Activated naive CD8-positive, alpha-beta T cell treated with anti-CD3 and anti-CD28 coated beads, Interleukin-2, amount 10 ng/mL, durations not matched to agents 7 days and 5 days (primary cell): ENCODE data around the gene RYR1. TPM values are rescaled to one million over a fixed set of nuclear protein-coding genes. Genes with fewer than 3 reads are reported as not detected.

Source experiments
- ATAC-seq: fragments of 150-1000 bp; cut with Tn5 transposase; one replicate; pipeline ENCODE4 v1.10.0; 2021; ENCODE audit warnings: low read depth, moderate library complexity
- POLR2A ChIA-PET: fragments of 350-600 bp; sonication (Branson Sonifier 250); formaldehyde crosslinking; loops from one replicate; lab custom pipeline; 2021; ENCODE audit warnings: antibody characterized with exemption; lab: Charles Lee
- DNase-seq: peaks from one replicate; pipeline ENCODE4 v3.0.0; 2021
- H3K27ac Mint-ChIP-seq: one replicate; pipeline ENCODE4 v1.8.0; 2022; ENCODE audit warnings: mild to moderate bottlenecking, mixed read lengths
- H3K27me3 Mint-ChIP-seq: one replicate; pipeline ENCODE4 v1.8.0; 2022; ENCODE audit warnings: mild to moderate bottlenecking, moderate library complexity, mixed read lengths
- H3K36me3 Mint-ChIP-seq: one replicate; pipeline ENCODE4 v1.8.0; 2021; ENCODE audit warnings: mild to moderate bottlenecking, mixed read lengths
- H3K4me1 Mint-ChIP-seq: one replicate; pipeline ENCODE4 v1.8.0; 2021; ENCODE audit warnings: mixed read lengths
- H3K4me3 Mint-ChIP-seq: one replicate; pipeline ENCODE4 v1.8.0; 2022; ENCODE audit warnings: mild to moderate bottlenecking, moderate library complexity, mixed read lengths
- H3K9me3 Mint-ChIP-seq: one replicate; pipeline ENCODE4 v1.8.0; 2021; ENCODE audit warnings: mixed read lengths
- total RNA-seq, 2 experiments: library from RNA; stranded (reverse); gene quantifications; one replicate each; pipeline ENCODE4 v1.2.3, GENCODE V29; 2021

Gene RYR1
- total RNA-seq, 2 experiments from 2014 or later, result 2.9 to 3.5 TPM

- POLR2A ChIA-PET, result no interaction called here
- H3K27ac Mint-ChIP-seq, result peak overlapping the region; percentile 42
- peaks cover 9% of the 10 kb centered on the region for H3K4me1 Mint-ChIP-seq
- no peaks in the 10 kb centered on the region for H3K9me3 Mint-ChIP-seq
- H3K36me3 Mint-ChIP-seq, result no peaks in the 10 kb centered on the region
- peaks cover 21% of the 10 kb centered on the region for H3K27me3 Mint-ChIP-seq
- DNase-seq (no peak), ATAC-seq (no peak)
- no peak overlapping the region for H3K4me3 Mint-ChIP-seq
Observed at GRCh38 chr19:38526430-38526829, 92.9 kb downstream of the RYR1 start.

DNA sequence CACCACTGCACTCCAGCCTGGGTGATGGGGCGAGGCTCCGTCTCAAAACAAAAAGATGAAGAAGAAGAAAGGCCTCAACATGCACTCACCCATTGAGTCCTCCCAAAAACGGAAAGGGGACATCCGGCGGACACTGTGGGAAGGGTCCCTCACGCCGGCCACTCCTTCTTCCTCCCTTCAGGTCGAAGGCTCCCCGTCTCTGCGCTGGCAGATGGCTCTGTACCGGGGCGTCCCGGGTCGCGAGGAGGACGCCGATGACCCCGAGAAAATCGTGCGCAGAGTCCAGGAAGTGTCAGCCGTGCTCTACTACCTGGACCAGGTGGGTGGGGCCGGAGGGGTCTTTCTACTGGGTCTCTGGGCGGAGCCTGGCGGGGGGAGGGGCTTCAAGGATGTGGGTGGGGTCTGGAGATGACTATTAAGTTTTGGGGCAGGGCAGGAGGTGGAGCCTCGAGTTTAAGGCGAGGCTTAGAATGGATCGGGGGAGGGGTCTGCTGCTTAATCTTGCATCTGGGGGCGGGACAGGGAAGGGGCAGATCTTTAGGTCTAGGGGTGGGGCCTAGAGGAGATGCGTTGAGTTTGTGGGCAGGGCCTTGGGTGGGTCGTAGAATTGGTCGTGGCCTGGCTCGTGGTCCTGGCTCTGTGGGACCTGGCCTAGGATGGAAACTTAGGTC is 94.1 kb downstream of the RYR1 start:
- POLR2A ChIA-PET, result no interaction called here
- no peaks in the 10 kb centered on the region for H3K9me3 Mint-ChIP-seq
- H3K27ac Mint-ChIP-seq, result no peak overlapping the region
- DNase-seq (no peak), ATAC-seq (no peak)
- H3K27me3 Mint-ChIP-seq, result peaks cover 15% of the 10 kb centered on the region
- no peaks in the 10 kb centered on the region for H3K36me3 Mint-ChIP-seq
- peaks cover 9% of the 10 kb centered on the region for H3K4me1 Mint-ChIP-seq
- no peak overlapping the region for H3K4me3 Mint-ChIP-seq

DNA sequence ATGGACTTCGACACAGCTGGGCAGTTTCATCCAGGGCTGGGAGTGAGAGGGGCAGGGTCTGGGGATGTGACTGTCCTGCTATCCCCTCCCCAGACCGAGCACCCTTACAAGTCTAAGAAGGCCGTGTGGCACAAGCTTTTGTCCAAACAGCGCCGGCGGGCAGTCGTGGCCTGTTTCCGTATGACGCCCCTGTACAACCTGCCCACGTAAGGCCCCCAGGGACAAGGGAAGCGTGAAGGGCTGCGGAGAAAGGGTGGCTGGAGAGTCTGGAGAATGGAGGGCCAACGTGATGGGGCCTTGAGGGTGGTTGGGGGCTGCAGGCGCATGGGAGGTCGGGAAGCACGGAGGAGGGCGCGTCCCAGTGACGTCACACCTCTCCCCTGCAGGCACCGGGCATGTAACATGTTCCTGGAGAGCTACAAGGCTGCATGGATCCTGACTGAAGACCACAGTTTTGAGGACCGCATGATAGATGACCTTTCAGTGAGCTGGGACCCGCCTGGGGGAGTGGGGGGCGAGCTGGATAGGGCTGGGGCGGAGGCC is 94.8 kb downstream of the RYR1 start:
- peak overlapping the region; percentile 5 for H3K27ac Mint-ChIP-seq
- H3K36me3 Mint-ChIP-seq, result no peaks in the 10 kb centered on the region
- peak overlapping the region; percentile 16 for H3K4me3 Mint-ChIP-seq
- H3K27me3 Mint-ChIP-seq, result peaks cover 19% of the 10 kb centered on the region
- POLR2A ChIA-PET, result interaction anchor here (1.3 kb wide), 1 partner anchor 125 kb away, joined by 3 read pairs; the partner anchor contains the start of gene FAM98C
- DNase-seq (no peak), ATAC-seq (no peak)
- no peaks in the 10 kb centered on the region for H3K9me3 Mint-ChIP-seq
- H3K4me1 Mint-ChIP-seq, result peaks cover 9% of the 10 kb centered on the region

DNA sequence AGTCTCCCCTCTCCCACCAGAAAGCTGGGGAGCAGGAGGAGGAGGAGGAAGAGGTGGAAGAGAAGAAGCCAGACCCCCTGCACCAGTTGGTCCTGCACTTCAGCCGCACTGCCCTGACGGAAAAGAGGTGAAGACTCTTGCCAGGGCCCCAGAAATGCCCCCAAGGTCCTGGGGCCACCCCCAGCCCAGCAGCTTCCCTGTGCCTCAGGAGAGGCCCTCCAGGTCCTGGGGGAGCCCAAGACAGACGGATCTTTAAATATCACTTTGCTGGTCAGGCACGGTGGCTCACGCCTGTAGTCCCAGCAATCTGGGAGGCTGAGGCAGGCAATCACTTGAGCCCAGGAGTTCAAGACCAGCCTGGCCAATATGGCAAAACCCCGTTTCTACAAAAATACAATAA is 95.4 kb downstream of the RYR1 start:
- H3K4me1 Mint-ChIP-seq, result peaks cover 7% of the 10 kb centered on the region
- POLR2A ChIA-PET, result interaction anchor here (1.3 kb wide), 1 partner anchor 126 kb away, joined by 3 read pairs; the partner anchor contains the start of gene FAM98C
- no peak overlapping the region for H3K27ac Mint-ChIP-seq
- peaks cover 20% of the 10 kb centered on the region for H3K27me3 Mint-ChIP-seq
- no peaks in the 10 kb centered on the region for H3K9me3 Mint-ChIP-seq
- DNase-seq (no peak), ATAC-seq (no peak)
- no peaks in the 10 kb centered on the region for H3K36me3 Mint-ChIP-seq
- no peak overlapping the region for H3K4me3 Mint-ChIP-seq

GRCh38 chr19:38531515-38531914 is 98.0 kb downstream of the RYR1 start:
- Mint-ChIP-seq H3K27ac (no peak overlapping the region), H3K9me3 (peaks cover 13% of the 10 kb centered on the region), H3K4me1 (peaks cover 7% of the 10 kb centered on the region), H3K27me3 (peaks cover 33% of the 10 kb centered on the region), H3K4me3 (no peak overlapping the region), H3K36me3 (peaks cover 7% of the 10 kb centered on the region)
- ATAC-seq (no peak), DNase-seq (no peak)
- POLR2A ChIA-PET, result interaction anchor here (1.1 kb wide), 1 partner anchor 128 kb away, joined by 3 read pairs; the partner anchor contains the start of gene FAM98C

GRCh38 chr19:38532939-38533338 is 99.4 kb downstream of the RYR1 start:
- no peak for DNase-seq
- Mint-ChIP-seq H3K4me1 (peaks cover 4% of the 10 kb centered on the region), H3K36me3 (peaks cover 8% of the 10 kb centered on the region), H3K27ac (no peak overlapping the region), H3K9me3 (peaks cover 15% of the 10 kb centered on the region), H3K4me3 (no peak overlapping the region), H3K27me3 (peaks cover 33% of the 10 kb centered on the region)
- POLR2A ChIA-PET, result no interaction called here
- ATAC-seq, result no peak

DNA sequence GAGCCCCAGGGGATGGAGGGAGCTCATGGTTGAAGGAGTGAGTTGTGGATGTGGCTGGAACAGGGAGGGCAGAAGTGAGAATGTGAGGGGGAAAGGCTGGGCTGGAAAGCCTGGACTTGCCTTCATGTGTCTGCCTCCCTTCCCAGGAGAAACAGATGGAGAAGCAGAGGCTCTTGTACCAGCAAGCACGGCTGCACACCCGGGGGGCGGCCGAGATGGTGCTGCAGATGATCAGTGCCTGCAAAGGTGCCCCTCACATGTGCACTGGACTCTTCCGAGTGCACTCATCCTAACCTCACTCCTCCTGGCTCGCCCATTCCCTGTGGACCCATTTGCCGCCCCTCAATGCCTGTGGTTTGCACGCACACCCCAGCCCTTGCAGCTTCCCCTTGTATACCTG is 101.1 kb downstream of the RYR1 start:
- POLR2A ChIA-PET, result no interaction called here
- ATAC-seq (no peak), DNase-seq (no peak)
- H3K27ac Mint-ChIP-seq, result no peak overlapping the region
- H3K27me3 Mint-ChIP-seq, result peaks cover 24% of the 10 kb centered on the region
- no peak overlapping the region for H3K4me3 Mint-ChIP-seq
- H3K9me3 Mint-ChIP-seq, result peaks cover 15% of the 10 kb centered on the region
- H3K36me3 Mint-ChIP-seq, result peaks cover 8% of the 10 kb centered on the region
- H3K4me1 Mint-ChIP-seq, result peaks cover 15% of the 10 kb centered on the region

- H3K4me3 Mint-ChIP-seq, result no peak overlapping the region
- POLR2A ChIA-PET, result no interaction called here
- H3K36me3 Mint-ChIP-seq, result peaks cover 10% of the 10 kb centered on the region
- H3K27me3 Mint-ChIP-seq, result peaks cover 24% of the 10 kb centered on the region
- DNase-seq, result no peak
- H3K9me3 Mint-ChIP-seq, result peaks cover 15% of the 10 kb centered on the region
- ATAC-seq, result no peak
- peaks cover 18% of the 10 kb centered on the region for H3K4me1 Mint-ChIP-seq
- no peak overlapping the region for H3K27ac Mint-ChIP-seq
Observed at GRCh38 chr19:38535212-38535611, 101.7 kb downstream of the RYR1 start.

DNA sequence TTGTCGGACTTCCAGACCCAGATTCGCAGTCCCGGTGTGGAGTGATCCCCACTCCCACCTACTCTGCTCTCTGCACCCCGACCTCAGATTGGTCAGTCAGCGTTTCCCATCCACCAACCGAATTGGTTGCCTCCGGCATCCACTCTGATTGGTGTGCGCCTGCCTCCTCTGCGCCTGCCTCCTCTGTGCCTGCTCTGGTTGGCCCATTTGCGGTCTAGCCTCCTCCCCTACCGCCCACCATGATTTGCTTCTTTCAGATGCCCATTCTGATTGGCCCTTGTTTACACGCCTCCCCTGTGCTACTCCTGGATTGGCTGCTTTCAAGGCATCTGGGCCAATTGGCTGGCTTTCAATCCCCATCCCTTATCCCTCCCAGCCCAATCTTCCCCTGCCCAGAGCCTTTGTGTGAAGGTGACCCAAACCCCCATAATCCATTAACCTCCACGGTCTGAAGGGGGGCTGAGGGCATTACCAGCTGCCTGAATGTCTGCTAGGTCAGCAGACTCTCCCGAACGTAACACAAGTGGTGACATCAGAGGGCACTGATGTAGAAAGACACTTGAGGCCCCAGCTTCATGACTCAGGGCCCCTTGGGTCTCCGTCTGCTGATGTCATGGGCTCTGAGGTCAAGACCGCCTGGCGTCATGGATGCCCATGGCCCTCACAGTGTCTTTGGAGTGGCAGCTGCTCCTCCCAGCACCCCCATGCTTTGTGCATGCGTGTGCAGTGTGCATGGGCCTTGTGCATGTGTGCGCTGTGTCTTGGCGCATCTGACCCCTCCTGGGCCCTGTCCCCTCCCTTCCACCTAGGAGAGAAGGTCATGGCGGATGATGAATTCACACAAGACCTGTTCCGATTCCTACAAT is 103.8 kb downstream of the RYR1 start:
- Mint-ChIP-seq H3K4me3 (no peak overlapping the region), H3K27ac (peak overlapping the region; percentile 30), H3K27me3 (peaks cover 24% of the 10 kb centered on the region), H3K9me3 (peaks cover 17% of the 10 kb centered on the region), H3K36me3 (peaks cover 14% of the 10 kb centered on the region), H3K4me1 (peaks cover 20% of the 10 kb centered on the region)
- no peak for ATAC-seq
- POLR2A ChIA-PET, result interaction anchor here (1.6 kb wide), 1 partner anchor 81 kb away, joined by 5 read pairs; the partner anchor contains the start of genes EIF3K and MAP4K1
- DNase-seq, result no peak

DNA sequence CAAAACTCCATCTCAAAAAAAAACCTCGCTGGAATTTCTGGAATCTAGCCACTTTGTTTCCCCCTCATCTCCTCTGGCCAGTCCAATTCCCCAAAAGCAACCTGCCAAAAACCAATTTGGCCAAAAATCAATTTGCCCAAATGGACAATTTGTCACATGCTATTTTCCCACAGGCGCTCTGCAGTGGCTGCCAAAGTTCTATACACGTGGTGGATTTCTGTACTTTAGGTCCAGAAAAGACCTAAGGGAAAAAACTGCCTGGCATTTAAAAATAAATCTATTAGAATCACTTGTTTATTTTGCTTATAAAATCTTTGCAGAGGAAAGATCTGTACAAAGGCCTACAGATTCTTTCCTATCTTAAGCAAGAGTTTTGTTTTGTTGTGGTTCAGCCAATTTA is 104.9 kb downstream of the RYR1 start:
- H3K4me1 Mint-ChIP-seq, result peaks cover 20% of the 10 kb centered on the region
- H3K36me3 Mint-ChIP-seq, result peaks cover 14% of the 10 kb centered on the region
- H3K4me3 Mint-ChIP-seq, result peak overlapping the region; percentile 69
- peaks cover 17% of the 10 kb centered on the region for H3K9me3 Mint-ChIP-seq
- peaks cover 18% of the 10 kb centered on the region for H3K27me3 Mint-ChIP-seq
- ATAC-seq (no peak), DNase-seq (no peak)
- POLR2A ChIA-PET, result interaction anchor here (0.7 to 1.6 kb wide), 3 partner anchors 9 to 80 kb away, joined by 3 to 5 read pairs (median 3); partner anchors contain the start of genes EIF3K and MAP4K1
- H3K27ac Mint-ChIP-seq, result peak overlapping the region; percentile 91

- no peak for DNase-seq
- peak; percentile 88 for ATAC-seq
- H3K9me3 Mint-ChIP-seq, result peaks cover 17% of the 10 kb centered on the region
- H3K36me3 Mint-ChIP-seq, result peaks cover 14% of the 10 kb centered on the region
- H3K4me1 Mint-ChIP-seq, result peaks cover 22% of the 10 kb centered on the region
- H3K4me3 Mint-ChIP-seq, result peak overlapping the region; percentile 69
- peaks cover 16% of the 10 kb centered on the region for H3K27me3 Mint-ChIP-seq
- POLR2A ChIA-PET, result interaction anchor here (0.6 to 1.6 kb wide), 8 partner anchors 9 to 310 kb away, joined by 3 to 5 read pairs (median 3); partner anchors contain the start of genes ECH1, EIF3K and MAP4K1
- peak overlapping the region; percentile 91 for H3K27ac Mint-ChIP-seq
Observed at GRCh38 chr19:38538793-38539528, 105.5 kb downstream of the RYR1 start.

DNA sequence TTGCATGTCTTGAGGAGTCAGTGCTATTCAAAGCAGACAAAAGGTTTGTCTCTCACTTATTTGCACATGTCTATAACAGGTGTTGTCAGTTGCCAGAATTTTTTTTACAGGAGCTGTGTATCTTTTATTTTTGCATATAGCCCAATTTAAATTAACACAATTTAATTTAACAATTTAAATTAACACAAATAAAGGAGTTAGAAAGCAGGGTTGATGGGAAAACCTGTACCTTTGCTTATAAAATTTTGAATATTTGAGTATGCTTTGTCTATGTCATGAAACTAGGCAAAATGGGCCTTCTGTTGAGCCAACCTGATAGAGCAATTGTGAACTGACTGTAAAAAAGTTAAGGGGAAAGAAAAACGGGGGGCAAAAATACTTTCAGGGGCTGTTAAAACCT is 106.3 kb downstream of the RYR1 start:
- Mint-ChIP-seq H3K27ac (peak overlapping the region; percentile 91), H3K4me3 (peak overlapping the region; percentile 69), H3K36me3 (peaks cover 14% of the 10 kb centered on the region), H3K9me3 (peaks cover 14% of the 10 kb centered on the region), H3K4me1 (peaks cover 30% of the 10 kb centered on the region), H3K27me3 (peaks cover 10% of the 10 kb centered on the region)
- ATAC-seq, result no peak
- POLR2A ChIA-PET, result interaction anchor here (0.6 to 1.0 kb wide), 3 partner anchors 77 to 309 kb away, joined by 3 to 5 read pairs (median 3); no protein-coding TSS in a partner anchor
- no peak for DNase-seq
